Measurements from ENCODE around the gene CHD6. TPM values are rescaled to one million over a fixed set of nuclear protein-coding genes. Genes with fewer than 3 reads are reported as not detected.
A peak's percentile ranks its signal among the peaks of the same experiment; 100 is the strongest.

Gene CHD6
- total RNA-seq, 1 experiment from 2014 or later = 16.1 TPM

DNA sequence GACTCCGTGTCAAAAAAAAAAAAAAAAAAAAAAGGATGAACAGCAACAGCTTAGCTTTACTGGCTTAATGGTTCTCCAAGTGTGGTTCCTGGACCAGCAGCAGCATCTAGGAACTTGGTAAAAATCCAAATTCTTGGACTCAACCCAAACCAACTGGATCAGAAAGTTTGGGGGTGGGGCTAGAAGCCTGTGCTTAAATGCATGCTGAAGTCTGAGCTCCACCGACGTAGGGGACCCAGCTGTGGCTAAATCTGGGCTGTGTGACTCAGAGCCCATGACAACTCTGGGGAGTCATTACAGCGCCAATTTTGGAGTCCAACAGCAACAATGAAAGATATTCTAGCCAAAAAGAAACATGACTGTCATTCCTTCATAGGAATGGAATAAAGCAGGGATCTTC is 13.6 kb upstream of the CHD6 start:
- Histone ChIP-seq H3K27me3 (peaks cover 10% of the 10 kb centered on the region), H3K4me3 (no peak overlapping the region), H3K9me3 (no peaks in the 10 kb centered on the region), H3K36me3 (no peaks in the 10 kb centered on the region)
- DNase-seq = peak; percentile 91

DNA sequence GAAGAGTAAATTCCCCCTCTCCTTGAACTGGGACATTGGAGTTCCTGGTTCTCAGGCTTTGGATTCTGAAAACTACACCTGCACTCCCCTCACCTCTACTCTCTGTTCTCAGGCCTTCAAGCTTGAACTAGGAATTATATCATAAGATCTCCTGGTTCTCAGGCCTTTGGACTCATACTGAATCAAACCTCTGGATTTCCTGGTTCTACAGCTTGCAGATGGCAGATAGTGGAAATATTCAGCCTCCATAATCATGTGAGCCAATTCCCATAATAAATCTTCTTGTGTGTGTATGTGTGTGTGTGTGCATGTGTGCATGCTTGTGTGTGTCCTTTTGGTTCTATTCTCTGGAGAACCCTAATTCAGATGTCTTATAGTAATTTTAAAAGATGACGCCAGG is 12.7 kb upstream of the CHD6 start:
- no peak for DNase-seq
- Histone ChIP-seq H3K4me3 (no peak overlapping the region), H3K27me3 (peaks cover 3% of the 10 kb centered on the region; the same call in 1 of the 2 replicates), H3K36me3 (no peaks in the 10 kb centered on the region), H3K9me3 (no peaks in the 10 kb centered on the region)

DNA sequence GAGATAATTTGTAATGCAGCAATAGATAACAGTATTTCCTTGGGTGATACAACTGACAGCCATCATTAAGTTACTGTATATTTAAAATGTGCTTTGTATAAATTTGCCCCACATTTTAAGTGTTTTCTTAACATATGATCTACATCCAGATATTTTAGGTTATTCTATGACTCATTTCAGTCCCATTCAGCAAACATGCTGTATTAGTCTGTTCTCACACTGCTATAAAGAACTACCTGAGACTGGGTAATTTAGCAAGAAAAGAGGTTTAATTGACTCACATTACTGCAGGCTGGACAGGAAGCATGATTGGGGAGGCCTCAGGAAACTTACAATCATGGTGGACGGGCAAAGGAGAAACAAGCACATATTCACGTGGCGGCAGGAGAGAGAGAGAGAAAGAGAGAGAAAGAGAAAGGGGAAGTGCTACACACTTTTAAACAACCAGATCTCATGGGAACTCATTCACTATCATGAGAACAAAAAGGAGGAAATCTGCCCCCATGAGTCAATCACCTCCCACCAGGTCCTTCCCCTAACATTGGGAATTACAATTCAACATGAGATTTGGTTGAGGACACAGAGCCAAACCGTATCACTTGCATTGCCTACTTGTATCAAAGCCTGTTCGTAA is 9.6 kb upstream of the CHD6 start:
- Histone ChIP-seq H3K27me3 (no peaks in the 10 kb centered on the region), H3K36me3 (no peaks in the 10 kb centered on the region)

DNA sequence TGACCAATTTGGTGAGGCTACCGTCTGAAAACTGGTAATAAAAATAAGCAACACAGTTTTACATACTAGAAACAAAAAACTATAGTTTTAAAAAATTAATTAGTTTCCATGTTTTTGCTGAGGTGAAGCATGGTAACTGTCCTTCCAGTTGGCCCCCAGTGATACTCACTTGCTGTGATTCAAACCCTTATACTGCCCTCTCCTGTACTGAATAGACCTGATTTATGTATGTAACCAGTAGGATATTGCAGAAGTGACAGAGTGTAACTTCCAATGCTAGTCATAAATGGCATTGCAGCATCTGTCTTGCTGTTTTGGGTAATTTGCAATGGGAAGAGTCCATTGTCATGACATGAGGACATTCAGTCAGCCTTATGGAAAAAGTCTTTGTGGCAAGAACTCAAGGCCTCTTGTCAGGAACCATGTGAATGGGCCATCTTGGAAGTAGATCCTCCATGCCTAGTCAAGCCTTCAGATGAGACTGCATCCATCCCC is 8.9 kb upstream of the CHD6 start:
- DNase-seq = no peak
- Histone ChIP-seq H3K36me3 (no peaks in the 10 kb centered on the region), H3K4me3 (no peak overlapping the region), H3K9me3 (no peaks in the 10 kb centered on the region), H3K27me3 (no peaks in the 10 kb centered on the region)

More for the DNA sequence above, 9.6 kb upstream of the CHD6 start:
- Histone ChIP-seq H3K4me3 (no peak overlapping the region), H3K9me3 (no peaks in the 10 kb centered on the region)
- no peak for DNase-seq

GRCh38 chr20:41623625-41624375 is 5.6 kb upstream of the CHD6 start:
- no peaks in the 10 kb centered on the region for H3K36me3 ChIP-seq
- no peak overlapping the region for H3K4me3 ChIP-seq
- H3K27me3 ChIP-seq = no peaks in the 10 kb centered on the region
- DNase-seq = no peak
- H3K9me3 ChIP-seq = no peaks in the 10 kb centered on the region

GRCh38 chr20:41622584-41622983 is 4.4 kb upstream of the CHD6 start:
- Histone ChIP-seq H3K4me3 (no peak overlapping the region), H3K9me3 (no peaks in the 10 kb centered on the region), H3K27me3 (no peaks in the 10 kb centered on the region), H3K36me3 (no peaks in the 10 kb centered on the region)
- DNase-seq = no peak

GRCh38 chr20:41621971-41622370 is 3.8 kb upstream of the CHD6 start:
- H3K9me3 ChIP-seq = no peaks in the 10 kb centered on the region
- H3K36me3 ChIP-seq = no peaks in the 10 kb centered on the region
- no peak for DNase-seq
- H3K27me3 ChIP-seq = no peaks in the 10 kb centered on the region
- no peak overlapping the region for H3K4me3 ChIP-seq

DNA sequence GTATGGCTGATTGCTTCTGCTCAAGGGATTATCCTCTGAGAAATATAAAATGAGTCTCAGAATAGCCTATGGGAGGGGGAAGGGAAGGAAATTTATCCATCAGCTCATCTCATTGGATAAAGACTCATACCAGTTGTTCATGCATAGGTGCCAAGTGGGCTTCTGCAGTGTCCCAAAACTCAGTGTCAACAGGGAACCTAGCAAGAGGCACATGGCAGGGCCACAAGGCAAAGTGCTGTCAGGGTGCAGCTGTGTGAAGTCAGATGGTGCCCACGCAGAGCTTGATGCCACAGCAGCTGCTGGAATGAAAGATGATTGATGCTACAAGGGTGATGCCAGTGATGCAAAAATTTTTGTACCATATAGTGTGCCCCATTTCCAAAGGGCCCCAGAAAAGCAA is 3.2 kb upstream of the CHD6 start:
- Histone ChIP-seq H3K9me3 (no peaks in the 10 kb centered on the region), H3K27me3 (no peaks in the 10 kb centered on the region), H3K4me3 (no peak overlapping the region), H3K36me3 (no peaks in the 10 kb centered on the region)
- no peak for DNase-seq

DNA sequence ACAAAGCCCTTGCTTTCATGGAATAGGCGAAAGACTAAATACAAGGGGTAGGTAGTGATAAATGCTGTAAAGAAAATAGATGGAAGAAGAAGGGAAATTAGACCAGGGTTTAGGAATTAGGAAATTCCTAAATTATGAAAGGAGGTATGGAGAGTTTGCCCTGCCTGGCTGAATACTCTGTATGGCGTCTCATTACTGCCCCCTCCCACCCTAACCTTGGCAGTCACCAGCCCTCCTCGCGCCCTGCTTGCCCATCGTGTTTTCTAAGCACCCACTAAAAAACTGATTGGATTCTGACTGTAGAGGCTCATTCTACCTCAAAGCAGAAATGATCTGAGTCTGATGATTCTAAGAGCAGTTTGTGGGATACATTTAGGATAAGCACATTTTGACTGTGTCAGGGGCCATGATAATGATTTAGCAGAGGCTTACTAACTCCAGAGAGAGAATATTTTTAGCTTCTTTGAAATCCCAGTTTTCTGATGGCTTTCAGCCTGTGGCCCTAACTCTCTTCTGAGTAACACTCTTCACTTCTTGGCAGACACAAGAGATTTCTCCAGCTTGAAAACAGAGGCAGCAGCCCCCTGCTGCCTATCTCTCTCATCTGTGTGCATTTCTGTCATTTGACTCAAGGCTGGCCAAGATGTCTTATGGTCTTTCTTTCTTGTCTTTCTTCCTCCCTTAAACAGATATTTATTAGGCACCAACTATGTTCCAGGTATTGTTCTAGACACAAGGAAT is 1.4 kb upstream of the CHD6 start:
- Histone ChIP-seq H3K27me3 (no peaks in the 10 kb centered on the region), H3K36me3 (no peaks in the 10 kb centered on the region), H3K4me3 (no peak overlapping the region; the same call in 1 of the 2 replicates), H3K9me3 (no peaks in the 10 kb centered on the region)
- DNase-seq = peak; percentile 39

- peak overlapping the region; percentile 59 for H3K4me3 ChIP-seq
- no peaks in the 10 kb centered on the region for H3K9me3 ChIP-seq
- DNase-seq = no peak
- H3K36me3 ChIP-seq = no peaks in the 10 kb centered on the region
- no peaks in the 10 kb centered on the region for H3K27me3 ChIP-seq
Observed at GRCh38 chr20:41618807-41619311, 682 bp upstream of the CHD6 start.

DNA sequence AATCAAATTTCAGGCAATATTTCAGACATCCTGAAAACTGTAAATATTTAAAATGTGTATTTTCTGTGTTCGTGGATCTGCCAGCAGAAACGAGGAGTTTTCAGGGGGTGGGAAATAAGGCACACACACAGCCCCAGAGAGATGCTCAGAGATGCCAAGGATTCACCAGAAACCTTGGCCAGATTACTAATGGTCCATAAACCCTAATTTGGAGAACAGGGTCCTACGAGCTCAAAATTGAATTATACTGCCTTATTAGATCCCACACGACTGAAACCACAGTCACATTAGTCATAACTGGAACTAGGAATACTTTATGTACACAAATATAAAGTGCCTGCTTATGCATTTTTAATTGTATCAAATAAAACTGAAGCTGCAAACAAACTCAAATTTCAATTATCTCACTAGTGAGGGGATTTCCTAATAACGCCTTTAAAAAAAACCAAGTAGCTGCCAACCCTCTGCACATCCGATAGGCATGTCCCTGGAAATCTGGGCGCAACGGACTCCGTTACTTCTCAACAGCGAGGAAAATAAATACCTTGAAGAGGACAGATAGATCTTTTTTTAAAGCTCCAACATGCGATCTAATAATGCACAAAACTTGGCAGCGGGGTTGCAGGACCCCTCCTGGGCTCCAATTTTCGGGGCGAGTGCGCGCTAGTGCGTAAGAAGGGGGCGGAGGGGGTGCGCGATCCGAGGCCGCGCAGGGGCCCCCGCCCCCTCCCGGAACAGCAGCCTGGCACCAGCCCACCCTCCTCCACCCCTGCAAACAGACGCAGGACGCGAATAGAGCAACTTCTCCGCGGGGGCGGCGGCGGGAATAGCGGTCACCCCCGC is 897 bp downstream of the CHD6 start:
- peak overlapping the region; percentile 76 for H3K4me3 ChIP-seq

DNA sequence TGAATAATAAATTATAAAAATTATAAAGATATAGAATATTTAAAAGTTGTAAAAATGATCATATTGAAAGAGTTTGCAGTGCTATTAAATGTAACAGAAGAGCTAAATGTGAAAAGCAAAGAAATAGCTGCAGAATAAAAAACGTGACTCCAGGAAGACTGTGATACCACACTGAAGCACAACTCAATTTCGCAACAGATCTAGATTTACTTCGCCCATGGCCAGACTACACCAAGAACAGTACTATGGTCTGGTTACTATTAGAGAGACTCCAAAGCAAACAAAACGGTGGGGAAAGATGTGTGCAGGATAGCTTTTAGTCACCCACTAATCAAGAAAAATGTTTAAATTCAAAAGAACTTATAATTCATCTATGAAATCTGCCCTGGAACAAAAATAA is 1.9 kb downstream of the CHD6 start:
- Histone ChIP-seq H3K27me3 (no peaks in the 10 kb centered on the region), H3K36me3 (no peaks in the 10 kb centered on the region), H3K4me3 (no peak overlapping the region), H3K9me3 (no peaks in the 10 kb centered on the region)
- DNase-seq = no peak

More for the DNA sequence above, 897 bp downstream of the CHD6 start:
- no peaks in the 10 kb centered on the region for H3K27me3 ChIP-seq
- peak; percentile 66 for DNase-seq
- H3K9me3 ChIP-seq = no peaks in the 10 kb centered on the region
- H3K36me3 ChIP-seq = no peaks in the 10 kb centered on the region

DNA sequence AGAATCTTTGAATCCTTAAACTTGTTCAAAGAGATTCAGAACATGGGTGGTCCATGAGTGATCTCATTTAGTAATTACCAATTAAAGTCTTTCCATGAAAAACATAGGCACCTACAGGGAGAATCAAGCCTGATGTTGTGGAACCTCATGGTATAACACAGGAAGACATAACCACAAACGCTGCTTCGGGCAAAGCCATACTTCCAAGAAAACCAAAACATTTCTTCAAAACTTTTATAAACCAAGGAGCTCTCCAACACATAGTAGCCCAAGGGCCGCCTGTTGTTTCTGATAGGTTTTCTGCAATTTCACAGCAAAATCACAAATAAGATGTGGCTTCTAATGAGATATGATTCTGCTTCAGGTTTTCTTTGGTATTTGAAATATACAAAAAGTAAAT is 2.5 kb downstream of the CHD6 start:
- no peak for DNase-seq

DNA sequence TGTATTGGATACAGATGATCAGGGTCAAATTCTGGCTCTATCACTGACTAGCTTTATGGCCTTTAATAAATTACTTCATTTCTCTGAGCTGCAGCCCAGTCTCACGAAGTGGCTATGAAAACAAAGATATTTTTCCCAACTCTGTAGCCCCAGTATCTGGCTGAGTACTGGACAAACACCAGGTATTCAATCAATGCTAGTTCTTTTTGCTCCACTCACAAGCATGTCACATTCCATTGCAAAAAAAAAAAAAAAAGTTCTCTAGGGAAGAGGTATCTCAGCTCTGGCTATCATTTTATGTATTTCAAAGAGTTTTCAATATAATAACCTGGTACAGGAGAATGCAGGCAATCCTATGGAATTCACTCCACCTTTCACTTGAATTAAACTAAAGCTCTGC is 3.1 kb downstream of the CHD6 start:
- Histone ChIP-seq H3K4me3 (no peak overlapping the region), H3K9me3 (no peaks in the 10 kb centered on the region), H3K27me3 (no peaks in the 10 kb centered on the region), H3K36me3 (no peaks in the 10 kb centered on the region)
- no peak for DNase-seq

More for the DNA sequence above, 2.5 kb downstream of the CHD6 start:
- no peaks in the 10 kb centered on the region for H3K9me3 ChIP-seq
- no peak overlapping the region for H3K4me3 ChIP-seq
- no peaks in the 10 kb centered on the region for H3K27me3 ChIP-seq
- no peaks in the 10 kb centered on the region for H3K36me3 ChIP-seq

DNA sequence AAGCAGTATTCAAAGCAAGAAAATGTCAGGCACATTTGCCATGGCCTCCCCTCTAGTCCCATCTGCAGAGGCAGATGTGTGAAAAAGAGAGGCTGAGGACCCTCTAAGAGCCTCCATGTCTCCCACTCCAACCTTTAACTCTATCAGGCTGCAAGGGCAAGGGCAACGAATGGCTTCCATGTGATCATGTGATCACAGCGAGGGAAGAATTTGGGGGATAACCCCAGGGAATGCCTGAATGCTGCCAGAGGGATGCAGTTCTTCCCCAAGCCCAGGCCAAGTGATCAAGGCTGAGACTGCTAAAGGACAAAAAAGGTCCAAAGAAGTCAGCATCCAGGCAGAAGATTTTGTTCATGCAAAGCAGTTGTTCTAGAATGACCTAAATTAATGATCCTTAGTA is 4.9 kb downstream of the CHD6 start:
- H3K27me3 ChIP-seq = no peaks in the 10 kb centered on the region
- H3K4me3 ChIP-seq = no peak overlapping the region
- H3K36me3 ChIP-seq = no peaks in the 10 kb centered on the region
- DNase-seq = no peak
- H3K9me3 ChIP-seq = no peaks in the 10 kb centered on the region

DNA sequence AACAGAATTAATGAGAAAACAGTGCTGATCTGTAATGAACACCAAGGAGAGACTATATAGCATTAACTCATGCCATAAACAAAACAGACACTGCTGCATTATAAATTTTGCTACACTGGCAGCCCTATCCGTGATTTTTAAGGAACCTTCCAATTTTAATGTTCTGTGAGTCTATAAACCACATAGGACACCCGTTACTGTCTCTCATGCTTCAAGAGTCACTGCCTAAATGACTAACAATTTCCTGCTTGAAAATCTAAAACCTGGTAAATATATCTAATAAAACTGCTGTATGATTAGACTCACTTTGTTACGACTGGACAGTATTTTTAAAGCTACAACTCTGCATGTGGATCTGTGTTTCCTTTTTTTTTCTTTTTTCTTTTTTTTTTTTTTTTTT is 8.7 kb downstream of the CHD6 start:
- no peak for DNase-seq
- H3K9me3 ChIP-seq = no peaks in the 10 kb centered on the region
- no peaks in the 10 kb centered on the region for H3K27me3 ChIP-seq
- no peak overlapping the region for H3K4me3 ChIP-seq
- H3K36me3 ChIP-seq = no peaks in the 10 kb centered on the region
